NCI-H69 (cell line): ENCODE results near the gene DNAJC5G.
"Not testable (repeated sequence)": the region's sequence is repeated elsewhere in the genome, so short reads cannot be mapped to it uniquely, and the experiment has no call there.

Experiments
- DNase-seq: peaks from one replicate; lab custom pipeline; 2025; lab: John Stamatoyannopoulos, UW

The DNAJC5G gene

GRCh38 chr2:27281442-27281841 is 6.2 kb downstream of the DNAJC5G start:
- DNase-seq = no peak

- DNase-seq = no peak
These were observed 6.8 kb downstream of the DNAJC5G start, which contains the start of gene TRIM54 for GRCh38 chr2:27281855-27282559. TSS of gene TRIM54 (plus strand) at chr2:27282429. CDS start at chr2:27282732, 303 bp downstream.

GRCh38 chr2:27282892-27283291 is 7.7 kb downstream of the DNAJC5G start:
- peak; percentile 15 for DNase-seq

- DNase-seq = no peak
These were observed 9.8 kb downstream of the DNAJC5G start for GRCh38 chr2:27284996-27285395.

- DNase-seq = no peak
These were observed 10.2 kb downstream of the DNAJC5G start for GRCh38 chr2:27285481-27285880.

GRCh38 chr2:27288610-27289009 is 13.4 kb downstream of the DNAJC5G start:
- no peak for DNase-seq

- no peak for DNase-seq
These were observed 15.3 kb downstream of the DNAJC5G start for GRCh38 chr2:27290549-27290948.

- DNase-seq = no peak
These were observed 16.6 kb downstream of the DNAJC5G start for GRCh38 chr2:27291865-27292264.

GRCh38 chr2:27294928-27295327 is 19.7 kb downstream of the DNAJC5G start:
- DNase-seq = no peak

GRCh38 chr2:27296481-27296880 is 21.2 kb downstream of the DNAJC5G start:
- DNase-seq = no peak

GRCh38 chr2:27297195-27297594 is 22.0 kb downstream of the DNAJC5G start:
- no peak for DNase-seq

- DNase-seq = no peak
These were observed 23.3 kb downstream of the DNAJC5G start for GRCh38 chr2:27298391-27299080.

GRCh38 chr2:27300606-27301005 is 25.4 kb downstream of the DNAJC5G start:
- DNase-seq = not testable (repeated sequence)

GRCh38 chr2:27303093-27304025 is 28.1 kb downstream of the DNAJC5G start:
- DNase-seq = peak; percentile 84

GRCh38 chr2:27304488-27305240 is 29.4 kb downstream of the DNAJC5G start:
- no peak for DNase-seq

- no peak for DNase-seq
These were observed 30.3 kb downstream of the DNAJC5G start for GRCh38 chr2:27305516-27305915.

GRCh38 chr2:27306136-27306535 is 30.9 kb downstream of the DNAJC5G start:
- no peak for DNase-seq

- peak; percentile 47 for DNase-seq
These were observed 31.5 kb downstream of the DNAJC5G start for GRCh38 chr2:27306573-27307286.

GRCh38 chr2:27307287-27307544 is 32.0 kb downstream of the DNAJC5G start:
- no peak for DNase-seq

GRCh38 chr2:27307545-27308358 is 32.5 kb downstream of the DNAJC5G start:
- DNase-seq = peak; percentile 33
